WTC11 (cell line): Measurements from ENCODE around the gene GRB10. TPM values are rescaled to one million over a fixed set of nuclear protein-coding genes. Genes with fewer than 3 reads are reported as not detected.

Experiments
- ATAC-seq: fragments of 200-7000 bp; cut with Tn5 transposase; 2 replicates; pipeline ENCODE4 v1.10.0; 2021; ENCODE audit warnings: mild to moderate bottlenecking, moderate library complexity
- CTCF ChIA-PET: fragments of 300-600 bp; sonication (Branson Sonifier 250); formaldehyde crosslinking; loops from one replicate; lab custom pipeline; 2021; ENCODE audit warnings: antibody characterized with exemption; lab: Charles Lee
- POLR2A ChIA-PET: fragments of 350-600 bp; sonication (Branson Sonifier 250); formaldehyde crosslinking; loops from one replicate; lab custom pipeline; 2021; ENCODE audit warnings: antibody characterized with exemption; lab: Charles Lee
- DNase-seq: peaks from one replicate; pipeline ENCODE4 v3.0.0; 2021; ENCODE audit warnings: low spot score
- H3K27ac Mint-ChIP-seq: 2 replicates; pipeline ENCODE4 v1.8.0; 2021; ENCODE audit warnings: mixed read lengths
- H3K27me3 Mint-ChIP-seq: 2 replicates; pipeline ENCODE4 v1.8.0; 2021; ENCODE audit warnings: low read depth, mild to moderate bottlenecking, moderate library complexity, mixed read lengths
- H3K36me3 Mint-ChIP-seq: 2 replicates; pipeline ENCODE4 v1.8.0; 2021; ENCODE audit warnings: mixed read lengths
- H3K4me1 Mint-ChIP-seq: 2 replicates; pipeline ENCODE4 v1.8.0; 2022; ENCODE audit warnings: mixed read lengths
- H3K4me3 Mint-ChIP-seq: 2 replicates; pipeline ENCODE4 v1.8.0; 2021; ENCODE audit warnings: mild to moderate bottlenecking, moderate library complexity, mixed read lengths
- H3K9me3 Mint-ChIP-seq: 2 replicates; pipeline ENCODE4 v1.8.0; 2021; ENCODE audit warnings: mixed read lengths
- EMX1 ChIP-seq: fragments of 250-450 bp; sonication (Bioruptor Pico); IDR thresholded peaks from 2 replicates; pipeline ENCODE4 v1.8.0; 2021; ENCODE audit warnings: mild to moderate bottlenecking
- ESRRA ChIP-seq: sonication (generic); formaldehyde crosslinking; IDR thresholded peaks from 2 replicates; pipeline ENCODE4 v1.8.1; 2022; ENCODE audit warnings: mild to moderate bottlenecking, missing genetic modification reagents, borderline replicate concordance
- FOXJ3 ChIP-seq: sonication (generic); formaldehyde crosslinking; IDR thresholded peaks from 2 replicates; pipeline ENCODE4 v1.9.0; 2021; ENCODE audit warnings: missing genetic modification reagents, mild to moderate bottlenecking, borderline replicate concordance
- GRHL2 ChIP-seq: fragments of 250-450 bp; sonication (Bioruptor Pico); IDR thresholded peaks from 2 replicates; pipeline ENCODE4 v1.8.0; 2022; ENCODE audit warnings: mild to moderate bottlenecking, moderate library complexity; ENCODE audit not compliant: insufficient replicate concordance, severe bottlenecking
- GTF2I ChIP-seq: fragments of 250-450 bp; sonication (Bioruptor Pico); conservative IDR thresholded peaks from 2 replicates; pipeline ENCODE4 v1.4.0; 2021; ENCODE audit warnings: mild to moderate bottlenecking
- IRF2 ChIP-seq: sonication (generic); formaldehyde crosslinking; IDR thresholded peaks from 2 replicates; pipeline ENCODE4 v1.8.0; 2022; ENCODE audit warnings: low read depth, missing genetic modification reagents, borderline replicate concordance
- JUN ChIP-seq: sonication (generic); formaldehyde crosslinking; IDR thresholded peaks from 2 replicates; pipeline ENCODE4 v1.8.0; 2023; ENCODE audit warnings: mild to moderate bottlenecking, missing genetic modification reagents
- MYBL2 ChIP-seq: sonication (generic); formaldehyde crosslinking; IDR thresholded peaks from 2 replicates; pipeline ENCODE4 v1.8.1; 2023; ENCODE audit warnings: mild to moderate bottlenecking, moderate library complexity, missing genetic modification reagents
- NR1H2 ChIP-seq: sonication (generic); formaldehyde crosslinking; IDR thresholded peaks from 2 replicates; pipeline ENCODE4 v1.9.0; 2021; ENCODE audit warnings: mild to moderate bottlenecking, moderate library complexity, missing genetic modification reagents
- NR3C1 ChIP-seq: sonication (generic); formaldehyde crosslinking; conservative IDR thresholded peaks from 2 replicates; pipeline ENCODE4 v1.8.1; 2023; ENCODE audit warnings: low read depth, mild to moderate bottlenecking, missing genetic modification reagents
- PRRX2 ChIP-seq: fragments of 250-450 bp; sonication (Bioruptor Pico); IDR thresholded peaks from 2 replicates; pipeline ENCODE4 v1.8.0; 2021; ENCODE audit warnings: mild to moderate bottlenecking
- RELA ChIP-seq: sonication (generic); formaldehyde crosslinking; IDR thresholded peaks from 2 replicates; pipeline ENCODE4 v1.8.1; 2022; ENCODE audit warnings: missing genetic modification reagents, mild to moderate bottlenecking, borderline replicate concordance
- ZNF138 ChIP-seq: sonication (generic); formaldehyde crosslinking; conservative IDR thresholded peaks from 2 replicates; pipeline ENCODE4 v1.8.1; 2022; ENCODE audit warnings: mild to moderate bottlenecking, moderate library complexity, missing genetic modification reagents
- ZNF671 ChIP-seq: fragments of 250-450 bp; sonication (Bioruptor Pico); IDR thresholded peaks from 2 replicates; pipeline ENCODE4 v1.8.0; 2021; ENCODE audit warnings: mild to moderate bottlenecking
- total RNA-seq: library from RNA; stranded (reverse); gene quantifications from 3 replicates; pipeline ENCODE4 v1.2.3, GENCODE V29; 2021
- TF ChIP-seq, protein P1 (sequence below): sonication (generic); formaldehyde crosslinking; IDR thresholded peaks from 2 replicates; pipeline ENCODE4 v1.8.0; 2022; ENCODE audit warnings: mild to moderate bottlenecking, missing genetic modification reagents
- TF ChIP-seq, protein P2 (sequence below): sonication (generic); formaldehyde crosslinking; IDR thresholded peaks from 2 replicates; pipeline ENCODE4 v1.8.1; 2023; ENCODE audit warnings: mild to moderate bottlenecking, missing genetic modification reagents, borderline replicate concordance
- TF ChIP-seq, protein P3 (sequence below): fragments of 250-450 bp; sonication (Bioruptor Pico); IDR thresholded peaks from 2 replicates; pipeline ENCODE4 v1.9.0; 2021; ENCODE audit warnings: mild to moderate bottlenecking
- TF ChIP-seq, protein P4 (sequence below): sonication (generic); formaldehyde crosslinking; IDR thresholded peaks from 2 replicates; pipeline ENCODE4 v1.8.1; 2022; ENCODE audit warnings: low read depth, mild to moderate bottlenecking, moderate library complexity, missing genetic modification reagents, borderline replicate concordance

GRB10 gene
- total RNA-seq, 1 experiment from 2014 or later, result 103 TPM

DNA sequence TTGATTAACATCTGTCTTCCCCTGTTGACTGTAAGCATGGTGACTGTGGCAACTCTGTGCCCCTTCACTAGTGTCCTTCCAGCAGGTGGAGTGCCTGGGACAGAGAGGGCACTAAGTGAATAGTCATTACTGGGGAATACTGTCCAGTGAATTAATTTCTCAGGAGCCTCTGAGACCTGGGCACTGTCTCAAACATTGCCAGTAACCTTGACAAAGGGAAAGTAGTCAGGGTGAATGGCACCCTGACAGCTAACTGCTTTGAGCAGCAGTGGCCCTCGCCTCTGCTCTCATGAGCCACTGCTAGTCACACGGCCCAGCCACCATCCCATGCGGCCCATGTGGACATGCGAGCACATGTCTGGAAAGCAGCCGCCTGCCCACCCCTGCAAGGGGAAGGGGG lies 13.1 kb upstream of the GRB10 start (continued):
- TF ChIP-seq PRRX2 (CRISPR knock-in tag) (no peak), MYBL2 (CRISPR knock-in tag) (no peak)
- TF ChIP-seq, protein P1, sequence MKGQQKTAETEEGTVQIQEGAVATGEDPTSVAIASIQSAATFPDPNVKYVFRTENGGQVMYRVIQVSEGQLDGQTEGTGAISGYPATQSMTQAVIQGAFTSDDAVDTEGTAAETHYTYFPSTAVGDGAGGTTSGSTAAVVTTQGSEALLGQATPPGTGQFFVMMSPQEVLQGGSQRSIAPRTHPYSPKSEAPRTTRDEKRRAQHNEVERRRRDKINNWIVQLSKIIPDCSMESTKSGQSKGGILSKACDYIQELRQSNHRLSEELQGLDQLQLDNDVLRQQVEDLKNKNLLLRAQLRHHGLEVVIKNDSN, result no peak

DNA sequence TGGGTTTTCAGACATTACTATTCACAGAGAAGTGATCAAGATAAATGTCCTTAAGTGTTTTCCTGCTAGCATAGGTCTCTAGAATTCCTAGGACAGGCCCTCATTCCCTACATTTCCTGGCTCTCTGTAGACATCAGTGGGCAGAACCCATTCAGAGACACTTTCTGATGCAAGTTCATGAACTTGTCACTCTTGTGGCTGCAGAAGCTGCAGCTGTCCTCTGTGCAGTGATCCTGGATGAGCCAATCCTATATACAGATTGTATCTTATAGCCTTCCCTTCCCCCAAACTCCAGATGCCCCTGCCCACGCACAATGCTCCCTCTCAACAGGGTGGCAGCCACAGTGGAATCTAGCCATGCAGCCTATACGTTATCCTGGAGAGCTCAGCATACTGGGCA lies 12.6 kb upstream of the GRB10 start:
- no peak for DNase-seq
- H3K27ac Mint-ChIP-seq, result no peak overlapping the region
- H3K27me3 Mint-ChIP-seq, result peaks cover 46% of the 10 kb centered on the region
- peaks cover 26% of the 10 kb centered on the region for H3K9me3 Mint-ChIP-seq
- TF ChIP-seq, protein P2, sequence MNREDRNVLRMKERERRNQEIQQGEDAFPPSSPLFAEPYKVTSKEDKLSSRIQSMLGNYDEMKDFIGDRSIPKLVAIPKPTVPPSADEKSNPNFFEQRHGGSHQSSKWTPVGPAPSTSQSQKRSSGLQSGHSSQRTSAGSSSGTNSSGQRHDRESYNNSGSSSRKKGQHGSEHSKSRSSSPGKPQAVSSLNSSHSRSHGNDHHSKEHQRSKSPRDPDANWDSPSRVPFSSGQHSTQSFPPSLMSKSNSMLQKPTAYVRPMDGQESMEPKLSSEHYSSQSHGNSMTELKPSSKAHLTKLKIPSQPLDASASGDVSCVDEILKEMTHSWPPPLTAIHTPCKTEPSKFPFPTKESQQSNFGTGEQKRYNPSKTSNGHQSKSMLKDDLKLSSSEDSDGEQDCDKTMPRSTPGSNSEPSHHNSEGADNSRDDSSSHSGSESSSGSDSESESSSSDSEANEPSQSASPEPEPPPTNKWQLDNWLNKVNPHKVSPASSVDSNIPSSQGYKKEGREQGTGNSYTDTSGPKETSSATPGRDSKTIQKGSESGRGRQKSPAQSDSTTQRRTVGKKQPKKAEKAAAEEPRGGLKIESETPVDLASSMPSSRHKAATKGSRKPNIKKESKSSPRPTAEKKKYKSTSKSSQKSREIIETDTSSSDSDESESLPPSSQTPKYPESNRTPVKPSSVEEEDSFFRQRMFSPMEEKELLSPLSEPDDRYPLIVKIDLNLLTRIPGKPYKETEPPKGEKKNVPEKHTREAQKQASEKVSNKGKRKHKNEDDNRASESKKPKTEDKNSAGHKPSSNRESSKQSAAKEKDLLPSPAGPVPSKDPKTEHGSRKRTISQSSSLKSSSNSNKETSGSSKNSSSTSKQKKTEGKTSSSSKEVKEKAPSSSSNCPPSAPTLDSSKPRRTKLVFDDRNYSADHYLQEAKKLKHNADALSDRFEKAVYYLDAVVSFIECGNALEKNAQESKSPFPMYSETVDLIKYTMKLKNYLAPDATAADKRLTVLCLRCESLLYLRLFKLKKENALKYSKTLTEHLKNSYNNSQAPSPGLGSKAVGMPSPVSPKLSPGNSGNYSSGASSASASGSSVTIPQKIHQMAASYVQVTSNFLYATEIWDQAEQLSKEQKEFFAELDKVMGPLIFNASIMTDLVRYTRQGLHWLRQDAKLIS (CRISPR knock-in tag), result no peak
- TF ChIP-seq, protein P3, sequence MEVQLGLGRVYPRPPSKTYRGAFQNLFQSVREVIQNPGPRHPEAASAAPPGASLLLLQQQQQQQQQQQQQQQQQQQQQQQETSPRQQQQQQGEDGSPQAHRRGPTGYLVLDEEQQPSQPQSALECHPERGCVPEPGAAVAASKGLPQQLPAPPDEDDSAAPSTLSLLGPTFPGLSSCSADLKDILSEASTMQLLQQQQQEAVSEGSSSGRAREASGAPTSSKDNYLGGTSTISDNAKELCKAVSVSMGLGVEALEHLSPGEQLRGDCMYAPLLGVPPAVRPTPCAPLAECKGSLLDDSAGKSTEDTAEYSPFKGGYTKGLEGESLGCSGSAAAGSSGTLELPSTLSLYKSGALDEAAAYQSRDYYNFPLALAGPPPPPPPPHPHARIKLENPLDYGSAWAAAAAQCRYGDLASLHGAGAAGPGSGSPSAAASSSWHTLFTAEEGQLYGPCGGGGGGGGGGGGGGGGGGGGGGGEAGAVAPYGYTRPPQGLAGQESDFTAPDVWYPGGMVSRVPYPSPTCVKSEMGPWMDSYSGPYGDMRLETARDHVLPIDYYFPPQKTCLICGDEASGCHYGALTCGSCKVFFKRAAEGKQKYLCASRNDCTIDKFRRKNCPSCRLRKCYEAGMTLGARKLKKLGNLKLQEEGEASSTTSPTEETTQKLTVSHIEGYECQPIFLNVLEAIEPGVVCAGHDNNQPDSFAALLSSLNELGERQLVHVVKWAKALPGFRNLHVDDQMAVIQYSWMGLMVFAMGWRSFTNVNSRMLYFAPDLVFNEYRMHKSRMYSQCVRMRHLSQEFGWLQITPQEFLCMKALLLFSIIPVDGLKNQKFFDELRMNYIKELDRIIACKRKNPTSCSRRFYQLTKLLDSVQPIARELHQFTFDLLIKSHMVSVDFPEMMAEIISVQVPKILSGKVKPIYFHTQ, result no peak
- TF ChIP-seq EMX1 (CRISPR knock-in tag) (no peak), NR3C1 (CRISPR knock-in tag) (no peak), GRHL2 (CRISPR knock-in tag) (no peak), ZNF671 (CRISPR knock-in tag) (no peak), ESRRA (CRISPR knock-in tag) (no peak), NR1H2 (CRISPR knock-in tag) (no peak)
- no peak overlapping the region for H3K4me3 Mint-ChIP-seq
- H3K36me3 Mint-ChIP-seq, result peaks cover 11% of the 10 kb centered on the region
- peaks cover 38% of the 10 kb centered on the region for H3K4me1 Mint-ChIP-seq
- CTCF ChIA-PET, result interaction anchor here (1.4 to 2.1 kb wide), 2 partner anchors 27 to 205 kb away, joined by 4 to 9 read pairs; no protein-coding TSS in a partner anchor
- POLR2A ChIA-PET, result interaction anchor here (0.6 to 0.8 kb wide), 2 partner anchors 67 to 187 kb away, joined by 3 to 4 read pairs; no protein-coding TSS in a partner anchor
- ATAC-seq, result no peak

DNA sequence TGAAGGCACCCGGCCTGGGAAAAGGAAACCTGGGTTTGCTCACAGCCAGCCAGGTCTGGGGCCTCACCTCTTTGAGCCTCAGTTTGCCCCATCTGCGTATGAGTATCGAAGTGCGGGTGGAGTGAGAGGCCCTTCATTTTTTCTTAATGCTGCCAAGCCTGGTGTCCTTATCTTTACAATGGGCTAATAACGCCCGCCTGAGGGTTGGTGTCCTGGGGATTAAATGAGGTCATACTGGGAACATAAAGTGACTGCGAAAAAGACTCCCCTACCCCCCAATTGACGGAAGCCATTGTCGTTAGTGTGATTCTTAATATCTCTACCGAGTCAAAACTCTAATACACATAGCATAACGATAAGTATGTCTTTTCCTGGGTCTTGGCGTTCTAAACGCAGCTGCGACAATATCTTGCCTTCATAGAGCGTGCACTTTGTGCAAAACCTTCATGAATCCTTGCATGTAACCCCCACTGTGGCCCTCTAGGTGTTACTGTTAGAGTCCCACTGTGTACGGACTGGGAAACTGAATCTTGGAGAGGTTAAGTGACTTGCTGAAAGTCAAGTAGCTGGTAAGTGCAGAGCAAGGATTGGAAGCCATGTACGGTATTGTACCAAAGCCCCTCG lies 11.4 kb upstream of the GRB10 start:
- ChIA-PET CTCF (interaction anchor here (1.0 to 2.1 kb wide), 2 partner anchors 26 to 207 kb away, joined by 4 to 9 read pairs; no protein-coding TSS in a partner anchor), POLR2A (no interaction called here)
- ATAC-seq, result no peak
- no peak overlapping the region for H3K27ac Mint-ChIP-seq
- peaks cover 12% of the 10 kb centered on the region for H3K36me3 Mint-ChIP-seq
- peaks cover 49% of the 10 kb centered on the region for H3K4me1 Mint-ChIP-seq
- TF ChIP-seq FOXJ3 (CRISPR knock-in tag) (no peak), JUN (no peak), RELA (CRISPR knock-in tag) (no peak), ZNF138 (no peak), GTF2I (no peak), IRF2 (CRISPR knock-in tag) (no peak)
- TF ChIP-seq, protein P4, sequence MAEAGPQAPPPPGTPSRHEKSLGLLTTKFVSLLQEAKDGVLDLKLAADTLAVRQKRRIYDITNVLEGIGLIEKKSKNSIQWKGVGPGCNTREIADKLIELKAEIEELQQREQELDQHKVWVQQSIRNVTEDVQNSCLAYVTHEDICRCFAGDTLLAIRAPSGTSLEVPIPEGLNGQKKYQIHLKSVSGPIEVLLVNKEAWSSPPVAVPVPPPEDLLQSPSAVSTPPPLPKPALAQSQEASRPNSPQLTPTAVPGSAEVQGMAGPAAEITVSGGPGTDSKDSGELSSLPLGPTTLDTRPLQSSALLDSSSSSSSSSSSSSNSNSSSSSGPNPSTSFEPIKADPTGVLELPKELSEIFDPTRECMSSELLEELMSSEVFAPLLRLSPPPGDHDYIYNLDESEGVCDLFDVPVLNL, result no peak
- H3K4me3 Mint-ChIP-seq, result peak overlapping the region; percentile 69
- H3K27me3 Mint-ChIP-seq, result peaks cover 46% of the 10 kb centered on the region
- H3K9me3 Mint-ChIP-seq, result peaks cover 23% of the 10 kb centered on the region
- DNase-seq, result no peak
